D721Med (cell line): ENCODE data around the gene AQP12B.
A peak's percentile ranks its signal among the peaks of the same experiment; 100 is the strongest.

ENCODE experiments used
- DNase-seq: peaks from one replicate; pipeline ENCODE4 v3.0.0; 2011; ENCODE audit warnings: low spot score; ENCODE audit not compliant: insufficient read length
- FAIRE-seq: peaks from 2 replicates; lab custom pipeline; 2011; peaks lifted over from hg19 to GRCh38; lab: Jason Lieb, UNC
- TF ChIP-seq, protein P1 (sequence below): IDR thresholded peaks from 2 replicates; pipeline ENCODE4 v1.5.1; 2012; ENCODE audit warnings: mild to moderate bottlenecking, control low read depth; ENCODE audit not compliant: insufficient read depth; ENCODE audit errors: missing control alignments

The AQP12B gene

DNA sequence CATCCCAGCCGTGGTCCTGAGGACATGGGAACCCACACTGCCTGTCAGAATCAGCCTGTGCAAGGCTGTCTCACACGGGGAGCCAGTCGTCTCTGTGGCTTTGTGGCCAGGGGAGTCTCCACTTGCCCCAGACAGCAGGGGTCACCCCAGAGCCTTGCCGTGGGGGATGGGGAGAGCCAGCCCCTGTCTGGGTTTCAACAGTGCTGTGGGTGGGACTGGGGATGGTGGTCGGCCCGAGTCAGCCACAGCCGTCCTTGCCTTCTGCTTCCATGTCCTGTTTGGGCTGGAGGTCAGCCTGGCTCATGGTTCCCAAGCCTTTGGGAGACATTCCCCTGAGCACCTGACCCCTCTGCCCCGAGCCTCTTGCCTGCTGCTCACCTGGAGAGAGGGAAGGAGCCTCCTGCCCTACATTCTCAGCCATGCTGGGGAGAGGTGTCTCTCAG, 37.8 kb downstream of the AQP12B start:
- TF ChIP-seq, protein P1, sequence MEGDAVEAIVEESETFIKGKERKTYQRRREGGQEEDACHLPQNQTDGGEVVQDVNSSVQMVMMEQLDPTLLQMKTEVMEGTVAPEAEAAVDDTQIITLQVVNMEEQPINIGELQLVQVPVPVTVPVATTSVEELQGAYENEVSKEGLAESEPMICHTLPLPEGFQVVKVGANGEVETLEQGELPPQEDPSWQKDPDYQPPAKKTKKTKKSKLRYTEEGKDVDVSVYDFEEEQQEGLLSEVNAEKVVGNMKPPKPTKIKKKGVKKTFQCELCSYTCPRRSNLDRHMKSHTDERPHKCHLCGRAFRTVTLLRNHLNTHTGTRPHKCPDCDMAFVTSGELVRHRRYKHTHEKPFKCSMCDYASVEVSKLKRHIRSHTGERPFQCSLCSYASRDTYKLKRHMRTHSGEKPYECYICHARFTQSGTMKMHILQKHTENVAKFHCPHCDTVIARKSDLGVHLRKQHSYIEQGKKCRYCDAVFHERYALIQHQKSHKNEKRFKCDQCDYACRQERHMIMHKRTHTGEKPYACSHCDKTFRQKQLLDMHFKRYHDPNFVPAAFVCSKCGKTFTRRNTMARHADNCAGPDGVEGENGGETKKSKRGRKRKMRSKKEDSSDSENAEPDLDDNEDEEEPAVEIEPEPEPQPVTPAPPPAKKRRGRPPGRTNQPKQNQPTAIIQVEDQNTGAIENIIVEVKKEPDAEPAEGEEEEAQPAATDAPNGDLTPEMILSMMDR, result no peak
- DNase-seq, result peak; percentile 13
- FAIRE-seq, result no peak

DNA sequence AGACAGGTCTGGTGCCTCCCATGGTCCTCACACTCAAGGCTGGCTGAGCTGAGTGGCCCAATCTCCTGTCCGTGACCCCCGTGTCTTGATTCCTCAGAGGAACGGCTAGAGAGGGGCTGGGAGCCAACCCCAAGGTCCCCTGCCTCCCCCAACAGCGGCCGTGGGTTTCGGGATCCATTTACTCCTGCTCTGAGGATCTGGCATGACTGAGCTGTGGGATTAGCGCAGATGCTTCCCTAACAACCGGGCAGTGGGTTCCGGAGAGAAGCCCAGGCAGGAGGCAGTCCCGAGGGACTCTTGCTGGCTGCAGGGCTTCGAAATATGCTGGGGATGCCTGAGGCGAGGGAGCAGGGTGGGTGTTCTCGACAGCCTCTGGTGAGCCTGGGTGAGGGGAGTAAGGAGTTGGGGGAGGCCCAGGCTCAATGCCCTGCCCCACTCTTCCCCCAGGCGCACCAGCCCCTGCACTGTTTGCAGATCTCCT, 38.5 kb downstream of the AQP12B start:
- TF ChIP-seq, protein P1, result no peak
- FAIRE-seq (no peak), DNase-seq (no peak)

DNA sequence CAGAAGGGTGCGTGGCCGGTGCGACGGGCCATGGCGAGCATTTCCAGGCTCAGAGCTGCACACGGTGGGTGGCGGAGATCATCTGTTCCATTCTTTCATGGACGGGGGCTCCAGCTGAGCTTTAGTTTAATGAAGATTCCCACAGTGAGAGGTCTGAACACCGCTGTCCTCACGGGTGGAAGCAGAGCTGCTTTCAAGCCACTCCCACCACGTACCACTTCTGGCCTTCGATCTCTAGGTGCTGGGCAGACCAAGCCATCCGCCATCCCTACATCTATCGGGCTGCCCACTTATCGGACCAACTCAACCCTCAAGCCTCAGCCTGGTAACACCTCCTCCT, 38.9 kb downstream of the AQP12B start:
- TF ChIP-seq, protein P1, result no peak
- FAIRE-seq, result no peak

DNA sequence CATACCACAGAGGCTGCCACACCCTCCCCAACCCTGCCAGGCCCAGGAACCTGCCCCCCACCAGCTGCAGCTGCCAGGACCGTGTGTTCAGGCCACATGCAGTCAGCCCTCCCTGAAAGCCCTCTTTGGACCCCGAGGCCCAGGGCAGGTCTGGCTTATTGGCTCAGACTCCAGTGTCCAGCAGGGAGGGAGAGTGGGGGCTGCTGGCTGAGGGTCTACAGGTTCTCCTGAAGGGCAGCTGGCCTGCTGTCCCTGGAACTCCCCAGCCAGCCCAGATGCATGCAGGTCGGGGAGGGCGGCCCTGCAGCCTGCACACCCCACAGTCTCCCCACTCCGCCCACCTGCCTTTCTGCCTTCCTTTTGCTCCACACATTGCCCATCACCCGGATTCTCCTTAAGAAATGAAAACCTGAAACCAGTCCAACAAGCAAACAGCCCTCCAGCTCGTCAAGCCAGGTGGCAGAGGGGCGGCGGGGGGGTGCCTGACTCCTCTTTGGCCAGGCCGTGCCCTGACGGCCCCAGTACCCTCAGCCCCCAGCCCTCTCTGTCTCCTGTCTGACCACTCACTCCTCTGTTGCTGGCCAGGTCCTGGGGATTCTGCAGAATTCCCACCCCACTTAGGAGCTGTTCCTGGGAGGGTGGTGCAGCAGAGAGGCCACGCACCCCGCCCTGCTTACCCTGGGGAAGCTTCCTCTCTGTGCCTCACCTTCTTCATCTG, 39.4 kb downstream of the AQP12B start:
- FAIRE-seq (no peak), DNase-seq (no peak)
- TF ChIP-seq, protein P1, result no peak

More for the DNA sequence above, 38.9 kb downstream of the AQP12B start:
- no peak for DNase-seq

DNA sequence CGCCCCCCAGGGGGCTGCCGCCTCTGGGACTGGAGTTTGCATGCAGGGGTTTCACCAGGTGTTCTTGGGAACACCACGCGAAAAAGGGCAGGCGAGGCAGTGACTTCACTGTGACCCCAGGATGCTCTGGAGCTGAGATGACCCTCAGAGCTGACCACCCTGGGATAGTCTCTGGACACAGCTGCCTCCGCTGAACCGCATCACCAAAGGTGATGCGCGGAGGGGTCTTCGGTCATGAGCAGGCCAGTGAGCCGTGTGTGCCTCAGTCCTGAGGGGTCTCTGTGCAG, 39.9 kb downstream of the AQP12B start:
- FAIRE-seq, result no peak

DNA sequence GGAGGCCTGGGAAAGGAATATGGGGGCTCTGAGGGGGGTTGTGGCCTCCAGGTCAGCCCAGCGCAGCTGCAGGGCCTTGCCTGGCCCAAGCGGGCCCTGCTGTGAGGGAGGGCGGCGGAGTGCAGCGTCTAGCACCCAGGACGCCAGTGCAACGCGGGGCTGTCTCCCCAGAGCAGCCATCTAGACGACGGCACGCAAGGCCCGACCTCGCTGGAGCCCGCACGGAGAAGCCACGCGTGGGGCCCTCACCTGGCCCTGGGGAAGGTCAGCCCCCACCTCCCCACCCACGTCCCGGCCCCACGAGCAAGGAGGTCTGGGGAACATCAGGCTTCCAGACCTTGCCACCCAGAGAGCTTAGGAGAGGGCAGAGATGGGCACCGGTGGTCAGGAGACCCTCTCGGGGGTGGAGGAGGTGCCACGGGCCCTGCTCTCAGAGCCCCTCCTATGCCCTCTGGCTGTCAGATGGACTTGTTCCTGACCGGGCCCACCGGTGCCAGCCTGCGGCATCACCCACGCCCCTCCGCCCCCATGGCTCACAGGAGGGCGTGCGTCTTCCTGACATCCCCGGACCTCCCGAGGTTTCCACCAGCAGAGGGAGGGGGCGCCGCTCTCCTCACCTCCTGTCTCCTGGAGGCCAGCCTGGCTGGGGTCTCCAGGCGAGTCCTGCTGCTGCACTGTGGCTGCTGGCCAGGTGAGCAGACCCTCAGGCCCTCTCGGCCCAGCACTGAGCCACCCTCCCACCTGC, 40.5 kb downstream of the AQP12B start:
- TF ChIP-seq, protein P1, result no peak
- DNase-seq, result no peak
- FAIRE-seq, result no peak

More for the DNA sequence above, 39.9 kb downstream of the AQP12B start:
- TF ChIP-seq, protein P1, result no peak
- DNase-seq, result no peak

DNA sequence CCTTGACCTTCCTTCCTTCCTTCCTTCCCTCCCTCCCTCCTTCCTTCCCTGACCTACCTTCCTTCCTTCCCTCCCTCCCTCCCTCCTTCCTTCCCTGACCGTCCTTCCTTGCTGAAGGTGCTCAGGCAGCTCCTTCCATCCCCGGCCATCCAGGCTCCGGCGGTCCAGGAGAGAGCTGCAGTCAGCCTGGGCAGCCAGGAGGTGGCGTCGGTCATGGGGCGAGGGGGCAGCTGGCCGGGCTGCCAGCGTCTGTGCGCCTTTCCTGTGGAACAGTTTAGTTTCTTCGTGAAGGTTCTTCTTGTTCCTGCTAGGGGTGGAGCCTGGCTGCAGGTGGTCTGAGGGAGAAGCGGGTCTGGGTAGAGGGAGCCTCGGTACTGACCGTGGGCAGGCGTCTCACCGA, 41.7 kb downstream of the AQP12B start:
- no peak for FAIRE-seq
- DNase-seq, result peak; percentile 55
- TF ChIP-seq, protein P1, result peak; percentile 42
